ENCODE measurements around the gene HSD17B8. TPM values are rescaled to one million over a fixed set of nuclear protein-coding genes. Genes with fewer than 3 reads are reported as not detected.

HSD17B8 gene
- total RNA-seq, 4 donors from 2014 or later, result 15.1 to 42.5 (median 26.3) TPM

GRCh38 chr6:33206027-33206863 lies 1.8 kb downstream of the HSD17B8 start:
- H3K9me3 ChIP-seq, result no peaks in the 10 kb centered on the region
- no peak for DNase-seq
- H3K27ac ChIP-seq, result peak overlapping the region in 2 of 4 donors; percentile 91 to 96
- WGBS, 2 donors, result 80 to 83% methylated on average over 2 to 3 of the region's 3 CpGs
- TF ChIP-seq POLR2A (IDR thresholded peaks at IDR 0.05), result no peak
- TF ChIP-seq, protein P1, sequence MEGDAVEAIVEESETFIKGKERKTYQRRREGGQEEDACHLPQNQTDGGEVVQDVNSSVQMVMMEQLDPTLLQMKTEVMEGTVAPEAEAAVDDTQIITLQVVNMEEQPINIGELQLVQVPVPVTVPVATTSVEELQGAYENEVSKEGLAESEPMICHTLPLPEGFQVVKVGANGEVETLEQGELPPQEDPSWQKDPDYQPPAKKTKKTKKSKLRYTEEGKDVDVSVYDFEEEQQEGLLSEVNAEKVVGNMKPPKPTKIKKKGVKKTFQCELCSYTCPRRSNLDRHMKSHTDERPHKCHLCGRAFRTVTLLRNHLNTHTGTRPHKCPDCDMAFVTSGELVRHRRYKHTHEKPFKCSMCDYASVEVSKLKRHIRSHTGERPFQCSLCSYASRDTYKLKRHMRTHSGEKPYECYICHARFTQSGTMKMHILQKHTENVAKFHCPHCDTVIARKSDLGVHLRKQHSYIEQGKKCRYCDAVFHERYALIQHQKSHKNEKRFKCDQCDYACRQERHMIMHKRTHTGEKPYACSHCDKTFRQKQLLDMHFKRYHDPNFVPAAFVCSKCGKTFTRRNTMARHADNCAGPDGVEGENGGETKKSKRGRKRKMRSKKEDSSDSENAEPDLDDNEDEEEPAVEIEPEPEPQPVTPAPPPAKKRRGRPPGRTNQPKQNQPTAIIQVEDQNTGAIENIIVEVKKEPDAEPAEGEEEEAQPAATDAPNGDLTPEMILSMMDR (IDR thresholded peaks at IDR 0.05), result no peak
- no peaks in the 10 kb centered on the region for H3K27me3 ChIP-seq
- intact Hi-C loops (cut with DNase I), result no loop called here
- no peak overlapping the region for H3K4me3 ChIP-seq
- peaks cover 37 to 81% (median 43%) of the 10 kb centered on the region in 3 donors for H3K4me1 ChIP-seq
- peaks cover 14 to 42% (median 17%) of the 10 kb centered on the region in 3 donors for H3K36me3 ChIP-seq

DNA sequence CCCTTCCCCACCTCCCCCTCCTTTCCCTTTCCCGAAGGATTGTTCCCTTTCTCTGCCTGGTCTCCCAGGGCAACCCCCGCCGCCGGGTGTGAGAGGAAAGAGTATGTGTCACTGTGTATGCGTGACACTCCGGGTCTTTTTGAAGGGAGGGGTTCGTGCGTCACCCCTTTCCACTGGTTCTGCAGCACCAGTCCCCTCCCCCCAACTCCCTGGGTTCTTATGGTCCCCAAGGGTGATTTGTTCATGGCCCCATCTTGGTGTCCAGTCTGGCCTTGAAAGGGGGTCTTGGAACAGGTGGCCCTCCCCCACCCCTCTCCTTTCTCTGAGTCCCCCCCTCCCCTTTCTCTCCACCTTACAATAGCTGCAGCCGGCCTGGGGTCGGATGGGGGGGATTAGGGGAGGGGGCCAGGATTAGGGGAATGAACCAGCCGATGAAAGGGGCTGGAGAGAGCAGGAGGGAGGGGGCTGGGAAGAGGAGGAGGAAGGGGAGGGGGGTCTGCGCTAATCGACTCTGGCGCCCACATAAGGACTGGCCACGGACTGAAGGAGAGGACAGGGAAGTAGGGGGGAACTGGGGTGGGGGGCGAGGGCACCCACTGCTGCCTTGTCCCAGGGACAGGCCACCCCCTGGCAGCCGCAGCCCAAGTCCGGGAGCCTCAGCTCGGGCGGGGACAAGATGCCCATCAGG lies 2.6 kb downstream of the HSD17B8 start:
- H3K4me3 ChIP-seq, result peak overlapping the region; percentile 84 to 91 (median 86)
- peaks cover 30 to 73% (median 35%) of the 10 kb centered on the region in 3 donors for H3K4me1 ChIP-seq
- DNase-seq, result no peak
- no peaks in the 10 kb centered on the region for H3K27me3 ChIP-seq
- H3K9me3 ChIP-seq, result no peaks in the 10 kb centered on the region
- peaks cover 14 to 48% (median 21%) of the 10 kb centered on the region in 3 donors for H3K36me3 ChIP-seq
- TF ChIP-seq POLR2A (IDR thresholded peaks at IDR 0.05), result no peak
- TF ChIP-seq, protein P1 (IDR thresholded peaks at IDR 0.05), result no peak
- WGBS, 2 donors, result 22 to 27% methylated on average over 12 to 17 of the region's 20 CpGs
- intact Hi-C loops (cut with DNase I), result no loop called here
- peak overlapping the region; percentile 96 to 98 (median 96) for H3K27ac ChIP-seq

GRCh38 chr6:33207552-33208090 lies 3.2 kb downstream of the HSD17B8 start:
- peaks cover 28 to 73% (median 33%) of the 10 kb centered on the region in 3 donors for H3K4me1 ChIP-seq
- no peak for DNase-seq
- WGBS, 2 donors, result 2 to 4% methylated on average over 12 to 15 of the region's 29 CpGs

GRCh38 chr6:33208091-33208967 lies 3.9 kb downstream of the HSD17B8 start, which contains the start of gene RING1:
TSS of gene RING1 (plus strand) at chr6:33208500. CDS start at chr6:33208823, 323 bp downstream.
- intact Hi-C loops (cut with DNase I), result no loop called here
- H3K4me1 ChIP-seq, result peaks cover 35 to 73% (median 36%) of the 10 kb centered on the region in 3 donors

More at GRCh38 chr6:33207552-33208090, 3.2 kb downstream of the HSD17B8 start:
- H3K36me3 ChIP-seq, result peaks cover 10 to 45% (median 15%) of the 10 kb centered on the region in 3 donors
- no peaks in the 10 kb centered on the region for H3K27me3 ChIP-seq
- no peaks in the 10 kb centered on the region for H3K9me3 ChIP-seq
- peak overlapping the region; percentile 84 to 91 (median 86) for H3K4me3 ChIP-seq
- TF ChIP-seq, protein P1 (IDR thresholded peaks at IDR 0.05), result no peak
- no peak for TF ChIP-seq POLR2A (IDR thresholded peaks at IDR 0.05)
- H3K27ac ChIP-seq, result peak overlapping the region; percentile 96 to 98 (median 96)
- intact Hi-C loops (cut with DNase I), result no loop called here

More at GRCh38 chr6:33208091-33208967, 3.9 kb downstream of the HSD17B8 start, which contains the start of gene RING1:
- peaks cover 0 to 5% (median 0%) of the 10 kb centered on the region in 4 donors for H3K27me3 ChIP-seq
- H3K4me3 ChIP-seq, result peak within 1 kb of the TSS; percentile 84 to 91 (median 86)
- peak within 1 kb of the TSS; percentile 96 to 98 (median 96) for H3K27ac ChIP-seq
- H3K9me3 ChIP-seq, result no peaks in the 10 kb centered on the region
- WGBS, 2 donors, result 0 to 2% methylated on average over 5 to 11 of the region's 86 CpGs
- H3K36me3 ChIP-seq, result peaks cover 4 to 38% (median 10%) of the 10 kb centered on the region in 3 donors
- no peak for DNase-seq
- TF ChIP-seq, protein P1 (IDR thresholded peaks at IDR 0.05), result peak in 1 of 6 experiments; percentile 3
- TF ChIP-seq POLR2A (IDR thresholded peaks at IDR 0.05), result peak in 3 of 4 donors; percentile 97 to 99 (median 98)
